Psoas muscle (tissue), 8 donors: Measurements from ENCODE around the gene SCML1. TPM values are rescaled to one million over a fixed set of nuclear protein-coding genes. Genes with fewer than 3 reads are reported as not detected.

Source experiments
- ATAC-seq, 4 donors: fragments of 200-7000 bp; cut with Tn5 transposase; one replicate each; pipeline ENCODE4 v1.9.1; 2020; ENCODE audit warnings: moderate library complexity in 3 of 4, mild to moderate bottlenecking in 2 of 4
- DNase-seq, 2 donors: peaks; one replicate each; pipeline ENCODE4 v3.0.0-alpha.2; 2020
- H3K27ac ChIP-seq: fragments of 200-600 bp; one replicate; pipeline ENCODE4 v1.8.0; 2022
- H3K27me3 ChIP-seq, 3 donors: fragments of 200-600 bp in 1 of 3; one replicate each; pipeline versions ENCODE4 v1.6.1 to v1.8.0; 2013 to 2022; ENCODE audit warnings: low read length in 2 of 3, mild to moderate bottlenecking in 2 of 3, moderate library complexity in 1 of 3; ENCODE audit not compliant: insufficient read depth in 3 of 3
- H3K36me3 ChIP-seq, 2 donors: fragments of 200-600 bp in 1 of 2; one replicate each; pipeline versions ENCODE4 v1.6.1 to v1.8.0; 2013 to 2022; ENCODE audit warnings: low read depth in 1 of 2, mild to moderate bottlenecking in 1 of 2, moderate library complexity in 1 of 2; ENCODE audit not compliant: insufficient read depth in 1 of 2
- H3K4me1 ChIP-seq: fragments of 200-600 bp; one replicate; pipeline ENCODE4 v1.8.0; 2022
- H3K4me3 ChIP-seq: fragments of 200-600 bp; one replicate; pipeline ENCODE4 v1.8.0; 2022; ENCODE audit warnings: mild to moderate bottlenecking
- H3K9me3 ChIP-seq: fragments of 200-600 bp; one replicate; pipeline ENCODE4 v1.8.0; 2022
- CTCF ChIP-seq: fragments of 200-600 bp; IDR thresholded peaks from one replicate; pipeline ENCODE4 v1.8.0; 2022; ENCODE audit warnings: antibody characterized with exemption
- WGBS, 3 donors: extraction: QIAGEN DNeasy Blood & Tissue Kit; methylation state at CpG; one replicate each; pipeline versions ENCODE4 v1.1.6 to v1.1.7; 2013; 5-methylcytosine and 5-hydroxymethylcytosine counted together
- intact Hi-C, 2 donors: fragments of 100-400 bp; cut with DNase I; formaldehyde crosslinking; loops; one replicate each; pipeline versions ENCODE4 v1.11.0 to v1.14.2; 2022
- polyA plus RNA-seq, 3 donors: library from polyadenylated mRNA; stranded (reverse); fragments of 200-250 nt; gene quantifications; one replicate each; pipeline ENCODE4 v1.2.3, GENCODE V29; 2013
- total RNA-seq, 4 donors: library from RNA; stranded (reverse); fragmentation: NEBNext Ultra II Directional in 2 of 4; extraction: Animal tissue kit (Norgen Biotek cat#: 25700) in 2 of 4; gene quantifications; one replicate each; pipeline versions ENCODE4 v1.2.1 to v1.2.4, GENCODE V29; 2021 to 2023
- donor health status: healthy with polysubstance abuse.
- donor health status: DM: no; HTN: no; CAD: no; lungs with moderate emphysema.
- donor health status: Bipolar disorder and iron deficiency.
- donor health status: healthy.
- donor health status: DM: yes; HTN: yes; CAD: no.
- donor health status: DM: no; HTN: no; CAD: no.
- donor health status: DM: no; HTN: no; CAD: no.
- donor health status: DM: yes; HTN: yes; CAD: no.

SCML1 gene
- total and polyA plus RNA-seq, 7 donors = 7.4 to 17.2 (median 11.4) TPM

GRCh38 chrX:17769701-17770269, 32.5 kb downstream of the SCML1 start:
- Histone ChIP-seq H3K4me3 (no peak overlapping the region), H3K36me3 (no peaks in the 10 kb centered on the region), H3K9me3 (no peaks in the 10 kb centered on the region), H3K27me3 (peaks cover 0 to 64% (median 2%) of the 10 kb centered on the region in 3 donors), H3K27ac (no peak overlapping the region), H3K4me1 (no peaks in the 10 kb centered on the region)
- 49 to 72% (median 70%) methylated on average over 3 of the region's 3 CpGs for WGBS, 3 donors
- no peak for ATAC-seq
- no peak for TF ChIP-seq CTCF
- intact Hi-C loops = no loop called here
- DNase-seq = no peak

- intact Hi-C loops = no loop called here
- TF ChIP-seq CTCF = no peak
- Histone ChIP-seq H3K4me3 (no peak overlapping the region), H3K9me3 (no peaks in the 10 kb centered on the region), H3K36me3 (no peaks in the 10 kb centered on the region), H3K27ac (no peak overlapping the region), H3K4me1 (no peaks in the 10 kb centered on the region), H3K27me3 (peaks cover 0 to 54% (median 2%) of the 10 kb centered on the region in 3 donors)
- ATAC-seq (no peak), DNase-seq (no peak)
- WGBS, 3 donors = 65 to 78% (median 72%) methylated on average over 8 of the region's 8 CpGs
These were observed 36.1 kb downstream of the SCML1 start for GRCh38 chrX:17773221-17773876.

- Histone ChIP-seq H3K27me3 (peaks cover 0 to 56% (median 2%) of the 10 kb centered on the region in 3 donors), H3K9me3 (no peaks in the 10 kb centered on the region), H3K27ac (no peak overlapping the region), H3K4me3 (no peak overlapping the region), H3K4me1 (no peaks in the 10 kb centered on the region), H3K36me3 (no peaks in the 10 kb centered on the region)
- no peak for ATAC-seq
- no peak for DNase-seq
- intact Hi-C loops = no loop called here
- no peak for TF ChIP-seq CTCF
- 69 to 94% (median 94%) methylated on average over 1 of the region's 1 CpG for WGBS, 3 donors
These were observed 36.8 kb downstream of the SCML1 start for GRCh38 chrX:17774053-17774452.

GRCh38 chrX:17778997-17779396, 41.7 kb downstream of the SCML1 start:
- Histone ChIP-seq H3K4me3 (no peak overlapping the region), H3K36me3 (no peaks in the 10 kb centered on the region), H3K27ac (no peak overlapping the region), H3K27me3 (peaks cover 0 to 19% (median 0%) of the 10 kb centered on the region in 3 donors), H3K9me3 (no peaks in the 10 kb centered on the region), H3K4me1 (no peaks in the 10 kb centered on the region)
- ATAC-seq (no peak), DNase-seq (no peak)
- intact Hi-C loops = no loop called here
- no peak for TF ChIP-seq CTCF
- WGBS, 3 donors = 43 to 66% (median 44%) methylated on average over 2 of the region's 2 CpGs
